GM10248 (cell line): Measurements from ENCODE around the gene DSCAML1.

Source experiments
- CTCF ChIA-PET: fragments of 300-600 bp; sonication (Branson Sonifier 250); formaldehyde crosslinking; extraction: SDS; loops from one replicate; lab custom pipeline; 2021; ENCODE audit warnings: antibody characterized with exemption; lab: Yijun Ruan, JAX
- POLR2A ChIA-PET: fragments of 350-650 bp; sonication (Branson Sonifier 250); formaldehyde crosslinking; extraction: SDS; loops from one replicate; lab custom pipeline; 2020; ENCODE audit warnings: antibody characterized with exemption; lab: Yijun Ruan, JAX
- DNase-seq: peaks from one replicate; pipeline ENCODE4 v3.0.0; 2012; ENCODE audit errors: extremely low spot score
- CTCF ChIP-seq: IDR thresholded peaks from 2 replicates; pipeline ENCODE4 v1.5.1; 2012; ENCODE audit warnings: mild to moderate bottlenecking, low read depth; ENCODE audit errors: extremely low read depth, missing control alignments, control extremely low read depth

DSCAML1 gene

GRCh38 chr11:117803896-117804295 lies 6.9 kb upstream of the DSCAML1 start:
- POLR2A ChIA-PET = no interaction called here
- CTCF ChIA-PET = interaction anchor here (9.8 to 14.4 kb wide), 3 partner anchors 18 to 249 kb away, joined by 116 to 344 read pairs (median 144); partner anchors contain the start of gene FXYD2
- no peak for DNase-seq
- TF ChIP-seq CTCF = no peak

- no peak for DNase-seq
- CTCF ChIA-PET = interaction anchor here (0.7 to 14.4 kb wide), 5 partner anchors 22 to 373 kb away, joined by 3 to 344 read pairs (median 10); partner anchors contain the start of gene FXYD2
Measured at GRCh38 chr11:117799634-117800033, 2.6 kb upstream of the DSCAML1 start.

GRCh38 chr11:117796456-117796871 lies 552 bp downstream of the DSCAML1 start:
- no peak for DNase-seq
- no peak for TF ChIP-seq CTCF
- CTCF ChIA-PET = no interaction called here
- POLR2A ChIA-PET = no interaction called here

More at GRCh38 chr11:117799634-117800033, 2.6 kb upstream of the DSCAML1 start:
- POLR2A ChIA-PET = no interaction called here
- TF ChIP-seq CTCF = no peak

- no peak for TF ChIP-seq CTCF
- ChIA-PET POLR2A (no interaction called here), CTCF (no interaction called here)
- no peak for DNase-seq
Measured at GRCh38 chr11:117795638-117796455, 1.2 kb downstream of the DSCAML1 start.

GRCh38 chr11:117794772-117795629 lies 2.0 kb downstream of the DSCAML1 start:
- no peak for DNase-seq
- CTCF ChIA-PET = interaction anchor here (1.2 kb wide), 1 partner anchor 258 kb away, joined by 5 read pairs; no protein-coding TSS in a partner anchor
- POLR2A ChIA-PET = no interaction called here
- no peak for TF ChIP-seq CTCF

GRCh38 chr11:117794135-117794534 lies 2.9 kb downstream of the DSCAML1 start:
- no peak for DNase-seq
- CTCF ChIA-PET = interaction anchor here (1.2 kb wide), 1 partner anchor 259 kb away, joined by 5 read pairs; no protein-coding TSS in a partner anchor
- no peak for TF ChIP-seq CTCF
- POLR2A ChIA-PET = no interaction called here
